H1 (cell line): ENCODE results near the gene DNAAF8. TPM values are rescaled to one million over a fixed set of nuclear protein-coding genes. Genes with fewer than 3 reads are reported as not detected.

Experiments
- CTCF ChIA-PET: fragments of 300-600 bp; sonication (Branson Sonifier 250); formaldehyde crosslinking; loops from one replicate; lab custom pipeline; 2021; ENCODE audit not compliant: partially characterized antibody; lab: Charles Lee
- POLR2A ChIA-PET: fragments of 300-600 bp; sonication (Branson Sonifier 250); formaldehyde crosslinking; loops from one replicate; lab custom pipeline; 2021; ENCODE audit warnings: inconsistent platforms; ENCODE audit not compliant: partially characterized antibody; lab: Charles Lee
- DNase-seq, 2 experiments: peaks; one replicate each; pipeline versions ENCODE4 v3.0.0 to v3.0.0-alpha.2; 2010 to 2022; ENCODE audit warnings: low spot score in 2 of 2, low read depth in 1 of 2, mixed read lengths in 1 of 2
- FAIRE-seq: peaks from 2 replicates; lab custom pipeline; 2011; peaks lifted over from hg19 to GRCh38; lab: Jason Lieb, UNC
- H2AFZ ChIP-seq: 2 replicates; pipeline ENCODE4 v1.8.1; 2012; ENCODE audit warnings: low read length, inconsistent platforms
- H2AK5ac ChIP-seq: 2 replicates; pipeline ENCODE4 v1.6.1; 2013; ENCODE audit warnings: low read depth, low read length
- H2BK120ac ChIP-seq: replicated peaks from 2 replicates; pipeline ENCODE3; 2013; ENCODE audit warnings: low read depth, low read length, inconsistent platforms
- H2BK12ac ChIP-seq: 2 replicates; pipeline ENCODE4 v1.6.1; 2013; ENCODE audit warnings: low read depth, low read length
- H2BK15ac ChIP-seq: 2 replicates; pipeline ENCODE4 v1.6.1; 2013; ENCODE audit warnings: low read length
- H2BK20ac ChIP-seq: 2 replicates; pipeline ENCODE4 v1.6.1; 2013; ENCODE audit warnings: low read length
- H2BK5ac ChIP-seq: 2 replicates; pipeline ENCODE4 v1.6.1; 2013; ENCODE audit warnings: low read depth, low read length
- H3K14ac ChIP-seq: 2 replicates; pipeline ENCODE4 v1.6.1; 2013; ENCODE audit warnings: inconsistent platforms; ENCODE audit not compliant: insufficient read length
- H3K18ac ChIP-seq: 2 replicates; pipeline ENCODE4 v1.6.1; 2013; ENCODE audit warnings: low read length; ENCODE audit errors: extremely low read depth
- H3K23ac ChIP-seq: 2 replicates; pipeline ENCODE4 v1.6.1; 2013; ENCODE audit warnings: inconsistent platforms; ENCODE audit not compliant: insufficient read length
- H3K23me2 ChIP-seq: 2 replicates; pipeline ENCODE4 v1.6.1; 2013; ENCODE audit warnings: low read depth, low read length
- H3K27ac ChIP-seq: 2 replicates; pipeline ENCODE4 v1.6.1; 2011; ENCODE audit warnings: low read depth, low read length, inconsistent platforms
- H3K27me3 ChIP-seq, 4 experiments: replicated peaks in 1 of 4; 1 replicate in 1 of 4; 2 replicates in 3 of 4; pipeline versions ENCODE4 v1.6.1 to v1.8.1; 2011 to 2013; ENCODE audit warnings: low read length in 3 of 4, mild to moderate bottlenecking in 3 of 4, inconsistent platforms in 2 of 4, mixed read lengths in 2 of 4, moderate library complexity in 1 of 4; ENCODE audit not compliant: control insufficient read depth in 3 of 4, insufficient read depth in 3 of 4; ENCODE audit errors: extremely low read depth in 1 of 4
- H3K36me3 ChIP-seq, 4 experiments: 2 replicates each; pipeline versions ENCODE4 v1.6.1 to v1.8.1; 2011 to 2013; ENCODE audit warnings: mild to moderate bottlenecking in 4 of 4, low read length in 3 of 4, moderate library complexity in 2 of 4, control low read depth in 1 of 4, inconsistent platforms in 1 of 4; ENCODE audit not compliant: insufficient read depth in 4 of 4, control insufficient read depth in 2 of 4
- H3K4ac ChIP-seq: replicated peaks from 2 replicates; pipeline ENCODE3; 2013; ENCODE audit warnings: low read length, low read depth, mixed read lengths, inconsistent platforms; ENCODE audit not compliant: insufficient read length
- H3K4me1 ChIP-seq, 4 experiments: replicated peaks in 1 of 4; 1 replicate in 1 of 4; 2 replicates in 3 of 4; pipeline versions ENCODE4 v1.6.1 to v1.8.1; 2011 to 2013; ENCODE audit warnings: low read length in 3 of 4, inconsistent platforms in 2 of 4, mixed read lengths in 1 of 4; ENCODE audit not compliant: insufficient read depth in 4 of 4, control insufficient read depth in 3 of 4
- H3K4me2 ChIP-seq, 2 experiments: 2 replicates each; pipeline versions ENCODE4 v1.6.1 to v1.8.1; 2011 to 2013; ENCODE audit warnings: low read depth in 2 of 2, low read length in 2 of 2, control low read depth in 1 of 2, inconsistent platforms in 1 of 2, mild to moderate bottlenecking in 1 of 2; ENCODE audit not compliant: insufficient read depth in 1 of 2
- H3K4me3 ChIP-seq, 4 experiments: fragments of 200-600, 300-600 bp in 1 of 4; sonication (generic), shearing (Covaris generic), sonication (Bioruptor Twin) in 1 of 4; 2 replicates each; pipeline versions ENCODE4 v1.5.1 to v1.8.1; 2011 to 2016; ENCODE audit warnings: low read length in 4 of 4, low read depth in 3 of 4, control low read depth in 2 of 4, inconsistent platforms in 2 of 4, mild to moderate bottlenecking in 2 of 4, mixed read lengths in 1 of 4, moderate library complexity in 1 of 4; ENCODE audit not compliant: insufficient read depth in 2 of 4; ENCODE audit errors: extremely low read depth in 1 of 4
- H3K56ac ChIP-seq: replicated peaks from 2 replicates; pipeline ENCODE3; 2013; ENCODE audit warnings: low read depth, mild to moderate bottlenecking, mixed read lengths, low read length, inconsistent platforms; ENCODE audit not compliant: insufficient read length
- H3K79me1 ChIP-seq: 2 replicates; pipeline ENCODE4 v1.6.1; 2013; ENCODE audit warnings: low read depth, low read length, control low read depth
- H3K79me2 ChIP-seq, 2 experiments: 2 replicates each; pipeline versions ENCODE4 v1.6.1 to v1.8.1; 2012 to 2013; ENCODE audit warnings: low read length in 2 of 2, mild to moderate bottlenecking in 2 of 2, inconsistent platforms in 1 of 2; ENCODE audit not compliant: insufficient read depth in 2 of 2, control insufficient read depth in 1 of 2
- H3K9ac ChIP-seq, 4 experiments: replicated peaks in 1 of 4; 1 replicate in 1 of 4; 2 replicates in 3 of 4; pipeline versions ENCODE4 v1.6.1 to v1.8.1; 2011 to 2013; ENCODE audit warnings: low read depth in 3 of 4, low read length in 3 of 4, control low read depth in 2 of 4, mild to moderate bottlenecking in 2 of 4, moderate library complexity in 2 of 4, inconsistent platforms in 1 of 4; ENCODE audit errors: extremely low read depth in 1 of 4
- H3K9me3 ChIP-seq, 2 experiments: 2 replicates each; pipeline versions ENCODE4 v1.6.1 to v1.8.1; 2012 to 2013; ENCODE audit warnings: mild to moderate bottlenecking in 2 of 2, moderate library complexity in 2 of 2, control low read depth in 1 of 2, inconsistent platforms in 1 of 2, low read depth in 1 of 2, low read length in 1 of 2, mixed read lengths in 1 of 2; ENCODE audit not compliant: insufficient read depth in 2 of 2
- H4K20me1 ChIP-seq, 2 experiments: replicated peaks in 1 of 2; 2 replicates each; pipeline versions ENCODE3 to v1.8.1; 2011 to 2013; ENCODE audit warnings: inconsistent platforms in 2 of 2, low read length in 2 of 2, mild to moderate bottlenecking in 1 of 2; ENCODE audit not compliant: insufficient read depth in 2 of 2, control insufficient read depth in 1 of 2
- H4K5ac ChIP-seq: 2 replicates; pipeline ENCODE4 v1.6.1; 2013; ENCODE audit warnings: low read length, low read depth, mixed read lengths, inconsistent platforms; ENCODE audit not compliant: insufficient read length
- H4K8ac ChIP-seq: 2 replicates; pipeline ENCODE4 v1.8.0; 2013; ENCODE audit warnings: mild to moderate bottlenecking, moderate library complexity, low read length, inconsistent platforms; ENCODE audit not compliant: insufficient read depth; ENCODE audit errors: extremely low read depth
- H4K91ac ChIP-seq: replicated peaks from 2 replicates; pipeline ENCODE3; 2013; ENCODE audit warnings: low read length, mixed read lengths, inconsistent platforms; ENCODE audit not compliant: insufficient read length
- EP300 ChIP-seq, 2 experiments: IDR thresholded peaks; 1 replicate in 1 of 2; 2 replicates in 1 of 2; pipeline ENCODE4 v1.6.1; 2011 to 2012; ENCODE audit warnings: low read depth in 2 of 2, low read length in 2 of 2, mild to moderate bottlenecking in 2 of 2, borderline replicate concordance in 1 of 2, inconsistent platforms in 1 of 2, moderate library complexity in 1 of 2
- SP2 ChIP-seq: IDR thresholded peaks from 2 replicates; pipeline ENCODE4 v1.6.1; 2012; ENCODE audit warnings: mild to moderate bottlenecking, low read length, inconsistent platforms
- SUZ12 ChIP-seq: fragments of 200-600 bp; sonication (generic); IDR thresholded peaks from 2 replicates; pipeline ENCODE4 v1.6.1; 2012; ENCODE audit warnings: mild to moderate bottlenecking, inconsistent platforms, low read length, moderate library complexity, mixed read lengths
- TBP ChIP-seq: IDR thresholded peaks from 2 replicates; pipeline ENCODE4 v1.6.1; 2011; ENCODE audit warnings: low read depth, low read length, improper control_type of control experiment
- WGBS, 2 experiments: shearing (Covaris generic) in 1 of 2; methylation state at CpG; one replicate each; pipeline versions ENCODE4 v1.1.6 to v1.1.7; 2013 to 2015; ENCODE audit warnings: low lambda C conversion rate in 2 of 2, mixed read lengths in 2 of 2, inconsistent platforms in 1 of 2, low coverage in 1 of 2, missing lambda C conversion rate in 1 of 2; ENCODE audit not compliant: insufficient replicate concordance in 2 of 2, insufficient coverage in 1 of 2, insufficient read length in 1 of 2; ENCODE audit errors: extremely low coverage in 1 of 2, missing lambda C conversion rate in 1 of 2; 5-methylcytosine and 5-hydroxymethylcytosine counted together
- polyA plus RNA-seq, 7 experiments: library from polyadenylated mRNA; depleted of rRNA in 3 of 7; stranded (reverse) in 5 of 7; unstranded in 2 of 7; fragments of >200 nt in 5 of 7; fragments of 200-250 nt in 2 of 7; gene quantifications; 1 replicate in 5 of 7; 2 replicates in 1 of 7; 4 replicates in 1 of 7; pipeline versions ENCODE4 v1.2.1 to v1.2.3, GENCODE V29; 2011 to 2013; ENCODE audit warnings: missing spikeins in 2 of 7, mixed read lengths in 2 of 7
- total RNA-seq: library from RNA; stranded (reverse); fragmentation: NEBNext Ultra II Directional; extraction: Animal tissue kit (Norgen Biotek cat#: 25700); gene quantifications from 2 replicates; pipeline ENCODE4 v1.2.1, GENCODE V29; 2021
- TF ChIP-seq, protein P1 (sequence below), 3 experiments: IDR thresholded peaks; 1 replicate in 2 of 3; 2 replicates in 1 of 3; pipeline versions ENCODE4 v1.5.1 to v1.6.1; 2011; ENCODE audit warnings: low read length in 3 of 3, mild to moderate bottlenecking in 3 of 3, inconsistent platforms in 2 of 3, low read depth in 1 of 3, moderate library complexity in 1 of 3; ENCODE audit not compliant: insufficient read depth in 1 of 3; ENCODE audit errors: control extremely low read depth in 1 of 3

Gene DNAAF8
- total and polyA plus RNA-seq, 2 of the 8 experiments (the other 6 are each of a cell fraction or from before 2014, with no cell fraction given): 0.39 TPM; not detected in 1

DNA sequence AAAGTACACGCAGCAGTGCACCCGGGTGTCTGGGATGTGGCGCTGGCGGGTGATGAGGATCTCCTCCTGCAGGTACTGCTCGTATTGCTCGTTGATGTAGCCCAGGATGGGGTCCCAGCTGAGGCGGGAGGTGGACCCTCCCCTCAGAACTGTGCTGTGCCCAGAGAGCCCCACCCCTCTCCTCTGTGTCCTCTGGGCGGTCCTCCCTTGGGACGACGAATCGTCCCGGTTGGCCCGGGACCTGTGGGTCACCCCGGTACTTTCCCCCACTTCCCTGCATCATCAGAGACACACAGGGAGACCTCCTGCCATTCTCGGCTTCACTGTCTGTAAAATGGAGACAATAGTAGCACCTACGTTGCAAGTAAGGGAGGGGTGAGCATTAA, 49.6 kb downstream of the DNAAF8 start:
- Histone ChIP-seq H3K9ac (no peak overlapping the region), H3K23ac (no peak overlapping the region), H2AK5ac (no peak overlapping the region), H3K9me3 (no peaks in the 10 kb centered on the region), H3K4ac (no peak overlapping the region), H3K36me3 (no peaks in the 10 kb centered on the region), H3K23me2 (no peaks in the 10 kb centered on the region), H3K14ac (no peak overlapping the region), H3K4me3 (no peak overlapping the region), H2BK20ac (no peak overlapping the region), H3K79me1 (no peaks in the 10 kb centered on the region), H2AFZ (0 out of 2 replicates have a peak overlapping the region, but pooled peaks have one; percentile 3), H3K56ac (no peak overlapping the region), H3K4me2 (no peak overlapping the region), H4K91ac (no peak overlapping the region), H3K18ac (no peak overlapping the region), H3K27me3 (no peaks in the 10 kb centered on the region; a peak in 1 of 7 replicates), H4K8ac (no peak overlapping the region), H2BK12ac (no peak overlapping the region), H2BK15ac (no peak overlapping the region), H3K4me1 (peaks cover 0 to 13% (median 4%) of the 10 kb centered on the region in 4 experiments; a peak in 5 of 7 replicates), H2BK5ac (no peak overlapping the region), H3K79me2 (no peaks in the 10 kb centered on the region), H3K27ac (no peak overlapping the region), H4K20me1 (no peaks in the 10 kb centered on the region), H4K5ac (no peak overlapping the region), H2BK120ac (no peak overlapping the region)
- CTCF ChIA-PET: no interaction called here
- DNase-seq: no peak
- FAIRE-seq: no peak
- WGBS, 2 experiments: 91% methylated on average over 16 of the region's 16 CpGs; no CpG with 5 or more reads in 1 of the 2 experiments
- POLR2A ChIA-PET: no interaction called here
- TF ChIP-seq, protein P1, sequence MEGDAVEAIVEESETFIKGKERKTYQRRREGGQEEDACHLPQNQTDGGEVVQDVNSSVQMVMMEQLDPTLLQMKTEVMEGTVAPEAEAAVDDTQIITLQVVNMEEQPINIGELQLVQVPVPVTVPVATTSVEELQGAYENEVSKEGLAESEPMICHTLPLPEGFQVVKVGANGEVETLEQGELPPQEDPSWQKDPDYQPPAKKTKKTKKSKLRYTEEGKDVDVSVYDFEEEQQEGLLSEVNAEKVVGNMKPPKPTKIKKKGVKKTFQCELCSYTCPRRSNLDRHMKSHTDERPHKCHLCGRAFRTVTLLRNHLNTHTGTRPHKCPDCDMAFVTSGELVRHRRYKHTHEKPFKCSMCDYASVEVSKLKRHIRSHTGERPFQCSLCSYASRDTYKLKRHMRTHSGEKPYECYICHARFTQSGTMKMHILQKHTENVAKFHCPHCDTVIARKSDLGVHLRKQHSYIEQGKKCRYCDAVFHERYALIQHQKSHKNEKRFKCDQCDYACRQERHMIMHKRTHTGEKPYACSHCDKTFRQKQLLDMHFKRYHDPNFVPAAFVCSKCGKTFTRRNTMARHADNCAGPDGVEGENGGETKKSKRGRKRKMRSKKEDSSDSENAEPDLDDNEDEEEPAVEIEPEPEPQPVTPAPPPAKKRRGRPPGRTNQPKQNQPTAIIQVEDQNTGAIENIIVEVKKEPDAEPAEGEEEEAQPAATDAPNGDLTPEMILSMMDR (IDR thresholded peaks at IDR 0.05; ENCODE audit: control extremely low read depth in 1 of 3, insufficient read depth in 1 of 3, low read depth in 1 of 3, low read length in 3 of 3): no peak
- TF ChIP-seq EP300 (IDR thresholded peaks at IDR 0.05; ENCODE audit: borderline replicate concordance in 1 of 2, low read depth in 2 of 2, low read length in 2 of 2) (no peak), TBP (no peak), SP2 (no peak), SUZ12 (no peak)
